ENCODE data around the gene LMF1.

Gene LMF1

DNA sequence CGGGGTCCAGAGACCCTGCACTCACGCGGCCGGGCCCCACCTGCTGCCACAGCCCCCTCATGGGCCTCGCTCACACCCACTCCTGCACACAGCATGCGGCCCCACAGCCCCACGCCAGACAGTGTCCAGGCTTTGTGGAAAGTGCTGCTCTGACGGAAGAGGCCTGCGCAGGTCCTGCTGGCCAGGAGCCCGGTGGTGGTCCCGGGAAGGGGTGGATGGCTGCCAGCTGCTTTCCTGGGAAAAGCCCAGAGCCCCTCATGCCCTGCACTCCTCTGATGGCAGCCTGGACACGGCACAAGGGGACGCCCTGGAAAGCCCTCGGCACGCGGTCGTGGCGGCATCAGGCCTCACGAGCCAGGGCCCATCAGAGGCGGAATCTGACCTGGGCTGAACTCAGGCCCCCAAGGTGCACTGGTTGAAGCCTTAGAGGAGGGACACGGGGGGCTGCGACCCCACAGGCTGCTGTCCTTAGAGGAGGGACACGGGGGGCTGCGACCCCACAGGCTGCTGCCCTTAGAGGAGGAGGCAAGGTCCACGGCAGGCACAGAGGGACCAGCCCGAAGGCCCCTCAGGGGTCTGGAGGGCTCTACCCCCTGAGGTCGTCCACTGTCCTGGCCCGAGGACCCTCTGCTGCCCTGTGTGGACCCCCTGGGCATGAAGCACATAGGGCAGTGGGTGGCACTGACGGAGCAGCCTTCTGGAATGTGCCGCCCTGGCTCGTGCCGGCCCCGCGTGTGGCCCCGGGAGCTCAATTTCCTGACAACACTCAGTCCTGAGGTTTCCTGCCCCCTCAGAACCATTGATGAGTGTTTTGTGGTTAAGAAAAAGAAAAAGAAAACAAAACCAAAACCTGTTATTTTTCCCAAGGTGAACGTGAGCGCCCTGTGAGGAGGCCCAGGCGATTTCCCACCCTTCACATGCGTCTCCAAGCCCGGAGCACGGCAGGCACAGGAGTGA, 32.9 kb upstream of the LMF1 start:
- no peak for DNase-seq (ENCODE audit: insufficient read length, low spot score)
- FAIRE-seq: peak; percentile 51
- no peak for TF ChIP-seq POLR2A (IDR thresholded peaks at IDR 0.05; ENCODE audit: low read depth, low read length)
- TF ChIP-seq PAX5 (IDR thresholded peaks at IDR 0.05; ENCODE audit: insufficient read depth, low read length, severe bottlenecking): no peak
- TF ChIP-seq SPI1 (IDR thresholded peaks at IDR 0.05; ENCODE audit: low read depth, low read length): no peak
- no peak for TF ChIP-seq TAF1 (IDR thresholded peaks at IDR 0.05; ENCODE audit: low read depth, low read length)

DNA sequence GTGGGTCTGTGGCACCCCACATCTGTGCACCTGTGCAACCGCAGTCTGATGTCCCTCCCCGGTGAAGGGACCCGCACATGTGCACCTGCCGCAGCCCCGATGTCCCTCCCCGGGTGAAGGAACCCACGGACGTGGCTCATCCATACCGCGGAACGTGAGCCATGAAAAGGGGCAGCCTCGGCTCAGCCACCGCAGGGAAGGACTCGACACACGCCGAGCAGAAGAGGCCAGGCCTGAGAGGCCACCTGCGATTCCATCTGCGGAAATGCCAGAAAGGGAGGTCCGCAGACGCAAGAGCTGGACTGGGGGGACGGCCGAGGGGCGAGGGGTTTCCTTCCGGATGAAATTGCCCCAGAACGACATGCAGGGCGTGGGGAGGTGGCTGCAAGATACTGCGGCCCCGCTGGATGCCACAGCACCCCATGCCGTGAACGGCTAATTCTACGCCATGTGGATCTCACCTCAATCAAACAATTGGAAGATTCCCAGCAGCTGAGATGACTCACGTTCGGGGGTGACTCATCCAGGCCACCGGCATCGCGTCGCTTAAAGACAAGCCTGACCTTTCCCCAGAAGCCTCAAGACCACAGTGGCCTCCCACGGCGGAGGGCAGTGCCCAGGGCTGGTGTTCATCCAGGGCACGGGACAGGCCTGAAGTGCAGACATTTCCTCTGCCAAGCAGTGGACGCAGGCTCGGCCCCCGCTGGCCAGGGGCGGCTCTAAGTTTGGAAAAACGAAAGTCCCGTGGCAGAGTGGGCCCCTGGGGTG, 31.8 kb upstream of the LMF1 start:
- FAIRE-seq (no peak), DNase-seq (ENCODE audit: insufficient read length, low spot score) (no peak)
- TF ChIP-seq TAF1 (IDR thresholded peaks at IDR 0.05; ENCODE audit: low read depth, low read length) (no peak), PAX5 (IDR thresholded peaks at IDR 0.05; ENCODE audit: insufficient read depth, low read length, severe bottlenecking) (no peak), POU2F2 (IDR thresholded peaks at IDR 0.05; ENCODE audit: low read depth, low read length) (no peak), POLR2AphosphoS5 (IDR thresholded peaks at IDR 0.05; ENCODE audit: low read depth, low read length) (no peak), POLR2A (IDR thresholded peaks at IDR 0.05; ENCODE audit: low read depth, low read length) (no peak), SPI1 (IDR thresholded peaks at IDR 0.05; ENCODE audit: low read depth, low read length) (no peak)

DNA sequence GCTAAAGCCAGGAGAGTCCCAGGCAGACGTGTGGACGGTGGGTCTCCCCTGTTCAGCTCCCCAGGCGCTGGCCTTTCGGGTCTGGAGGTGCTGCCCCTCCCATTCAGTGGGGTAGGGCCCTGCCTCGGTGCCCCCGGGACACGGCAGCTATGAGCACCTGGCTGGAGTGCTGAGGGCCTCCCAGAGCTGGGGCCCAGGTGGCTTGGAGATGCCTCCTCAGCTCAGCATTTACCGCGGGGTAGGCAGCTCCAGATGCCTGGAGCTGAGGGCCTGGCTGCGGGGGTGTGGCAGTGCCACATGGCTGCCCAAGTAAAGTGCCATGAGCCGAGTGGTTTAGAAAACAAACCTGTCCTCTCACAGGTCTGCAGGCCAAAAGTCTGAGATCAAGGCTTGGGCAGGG, 30.3 kb upstream of the LMF1 start:
- FAIRE-seq (no peak), DNase-seq (ENCODE audit: insufficient read length, low spot score) (no peak)
- no peak for TF ChIP-seq PAX5 (IDR thresholded peaks at IDR 0.05; ENCODE audit: insufficient read depth, low read length, severe bottlenecking)
- no peak for TF ChIP-seq POU2F2 (IDR thresholded peaks at IDR 0.05; ENCODE audit: low read depth, low read length)
- no peak for TF ChIP-seq POLR2A (IDR thresholded peaks at IDR 0.05; ENCODE audit: low read depth, low read length)
- no peak for TF ChIP-seq POLR2AphosphoS5 (IDR thresholded peaks at IDR 0.05; ENCODE audit: low read depth, low read length)
- TF ChIP-seq SPI1 (IDR thresholded peaks at IDR 0.05; ENCODE audit: low read depth, low read length): no peak
- TF ChIP-seq TAF1 (IDR thresholded peaks at IDR 0.05; ENCODE audit: low read depth, low read length): no peak

DNA sequence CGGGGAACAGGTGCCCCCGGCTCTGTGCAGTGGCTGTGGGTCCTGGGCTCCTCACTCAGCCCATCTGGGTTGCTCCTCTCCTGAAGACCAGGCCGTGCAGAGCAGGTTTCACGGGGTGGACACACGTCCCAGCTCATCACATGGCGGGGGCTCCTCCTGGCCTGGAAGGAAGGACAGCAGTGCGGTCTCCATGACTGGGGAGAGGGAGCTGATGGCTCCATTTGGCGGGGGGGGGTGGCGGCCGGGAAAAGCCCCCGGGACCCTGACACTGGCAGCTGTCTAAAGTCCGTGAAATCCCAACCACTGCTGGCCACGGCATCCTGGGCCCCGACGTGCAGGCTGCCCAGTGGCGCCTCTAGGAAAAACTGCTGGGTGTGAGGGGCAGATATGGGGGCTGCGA, 29.8 kb upstream of the LMF1 start:
- TF ChIP-seq SPI1 (IDR thresholded peaks at IDR 0.05; ENCODE audit: low read depth, low read length) (no peak), POLR2A (IDR thresholded peaks at IDR 0.05; ENCODE audit: low read depth, low read length) (no peak), POU2F2 (IDR thresholded peaks at IDR 0.05; ENCODE audit: low read depth, low read length) (no peak), TAF1 (IDR thresholded peaks at IDR 0.05; ENCODE audit: low read depth, low read length) (no peak)
- no peak for DNase-seq (ENCODE audit: insufficient read length, low spot score)
- FAIRE-seq: no peak

DNA sequence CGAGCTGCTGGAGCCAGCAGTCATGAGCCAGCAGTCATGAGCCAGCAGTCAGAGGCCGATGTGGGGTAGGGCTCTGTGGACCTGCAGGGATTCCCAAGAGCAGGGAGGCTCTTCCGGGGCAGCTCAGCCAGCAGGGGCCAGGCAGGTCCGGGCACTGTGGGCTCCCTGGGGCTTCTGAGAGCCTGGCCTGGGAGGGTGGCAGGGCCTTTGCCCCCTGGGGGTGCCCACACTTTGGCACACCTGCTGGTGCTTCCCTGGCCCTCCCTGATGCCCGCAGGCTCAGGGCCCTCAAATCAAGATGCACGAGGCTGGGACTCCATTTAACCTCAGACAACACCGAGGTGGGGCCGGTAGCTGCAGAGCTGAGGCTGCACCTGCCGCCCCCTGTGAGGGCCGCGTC, 28.9 kb upstream of the LMF1 start:
- no peak for DNase-seq (ENCODE audit: insufficient read length, low spot score)
- TF ChIP-seq SPI1 (IDR thresholded peaks at IDR 0.05; ENCODE audit: low read depth, low read length) (no peak), POLR2A (IDR thresholded peaks at IDR 0.05; ENCODE audit: low read depth, low read length) (no peak), POLR2AphosphoS5 (IDR thresholded peaks at IDR 0.05; ENCODE audit: low read depth, low read length) (no peak), POU2F2 (IDR thresholded peaks at IDR 0.05; ENCODE audit: low read depth, low read length) (no peak), PAX5 (IDR thresholded peaks at IDR 0.05; ENCODE audit: insufficient read depth, low read length, severe bottlenecking) (no peak), TAF1 (IDR thresholded peaks at IDR 0.05; ENCODE audit: low read depth, low read length) (no peak)
- FAIRE-seq: no peak

DNA sequence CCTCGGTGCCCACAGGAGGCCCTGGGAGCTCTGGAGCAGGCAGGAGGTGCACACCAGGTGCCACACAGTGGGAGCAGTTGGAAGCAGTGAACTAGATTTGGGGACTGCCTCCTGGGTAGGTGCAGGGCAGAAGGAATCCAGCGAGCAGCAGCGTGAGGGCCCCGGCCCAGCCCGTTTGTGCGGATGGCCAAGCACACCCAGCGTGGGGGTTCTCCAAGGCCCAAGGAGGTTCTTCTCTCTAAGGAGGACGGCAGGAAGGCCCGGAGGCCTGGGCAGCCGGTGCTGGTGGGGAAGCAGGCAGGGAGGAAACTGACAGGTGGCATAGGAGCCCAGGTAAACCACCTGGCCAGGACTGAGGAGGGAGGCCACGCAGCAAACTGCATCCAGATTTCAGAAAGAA, 27.8 kb upstream of the LMF1 start:
- TF ChIP-seq POLR2AphosphoS5 (IDR thresholded peaks at IDR 0.05; ENCODE audit: low read depth, low read length): no peak
- no peak for DNase-seq (ENCODE audit: insufficient read length, low spot score)
- FAIRE-seq: no peak

DNA sequence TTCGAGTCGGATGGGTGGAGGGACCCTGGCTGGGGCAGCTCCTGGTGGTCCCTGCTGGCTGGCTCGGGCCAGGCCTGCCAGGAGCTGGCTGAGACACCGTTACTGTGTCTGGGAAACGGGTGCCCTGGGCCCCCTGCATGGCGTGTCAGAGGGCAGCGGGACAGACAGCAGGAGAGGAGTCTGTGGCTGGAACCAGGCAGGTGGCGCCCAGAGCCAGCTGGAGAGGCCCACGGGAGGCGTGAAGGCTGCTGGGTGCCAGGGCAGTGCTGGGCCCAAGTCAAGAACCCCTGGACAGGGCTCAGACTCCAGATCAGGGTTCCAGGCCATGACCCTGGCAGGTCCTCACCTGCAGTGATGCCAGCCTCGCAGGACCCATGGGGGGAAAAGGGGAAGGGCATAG, 27.4 kb upstream of the LMF1 start:
- DNase-seq (ENCODE audit: insufficient read length, low spot score) (no peak), FAIRE-seq (no peak)
- no peak for TF ChIP-seq POLR2A (IDR thresholded peaks at IDR 0.05; ENCODE audit: low read depth, low read length)
- TF ChIP-seq PAX5 (IDR thresholded peaks at IDR 0.05; ENCODE audit: insufficient read depth, low read length, severe bottlenecking): no peak
- no peak for TF ChIP-seq SPI1 (IDR thresholded peaks at IDR 0.05; ENCODE audit: low read depth, low read length)
- no peak for TF ChIP-seq TAF1 (IDR thresholded peaks at IDR 0.05; ENCODE audit: low read depth, low read length)

DNA sequence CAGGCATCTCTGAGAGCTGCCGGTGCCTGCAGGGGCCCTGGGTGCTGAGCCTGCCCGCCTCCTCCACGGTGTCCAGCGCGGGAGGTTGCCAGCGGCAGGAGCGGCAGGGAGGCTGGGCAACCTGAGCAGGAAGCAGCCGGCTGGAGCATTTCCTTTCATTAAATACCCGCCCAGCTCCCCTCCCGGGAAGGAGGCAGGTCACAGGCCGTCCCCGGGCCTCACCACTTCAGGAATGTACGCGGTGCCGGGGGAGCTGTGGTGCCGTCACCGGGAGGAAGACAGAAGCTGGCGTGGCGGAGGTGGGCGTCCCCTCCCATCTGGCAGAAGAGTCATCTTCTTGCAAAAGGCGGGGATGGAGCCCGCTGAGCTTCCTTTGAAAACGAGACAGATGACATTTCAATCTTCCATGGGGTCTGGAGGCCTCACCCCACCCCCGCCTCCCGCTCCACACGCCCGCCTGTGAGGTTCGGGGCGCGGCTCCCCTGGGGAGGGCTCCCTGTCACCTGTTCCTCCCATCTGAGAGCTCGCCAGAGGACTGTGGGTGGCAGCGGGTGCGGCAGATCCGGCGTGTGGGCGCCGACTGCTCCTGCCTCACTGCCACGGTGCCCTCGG, 26.8 kb upstream of the LMF1 start:
- TF ChIP-seq POU2F2 (IDR thresholded peaks at IDR 0.05; ENCODE audit: low read depth, low read length) (no peak), TAF1 (IDR thresholded peaks at IDR 0.05; ENCODE audit: low read depth, low read length) (no peak), SPI1 (IDR thresholded peaks at IDR 0.05; ENCODE audit: low read depth, low read length) (no peak), PAX5 (IDR thresholded peaks at IDR 0.05; ENCODE audit: insufficient read depth, low read length, severe bottlenecking) (no peak), POLR2A (IDR thresholded peaks at IDR 0.05; ENCODE audit: low read depth, low read length) (no peak), POLR2AphosphoS5 (IDR thresholded peaks at IDR 0.05; ENCODE audit: low read depth, low read length) (no peak)
- no peak for DNase-seq (ENCODE audit: insufficient read length, low spot score)
- FAIRE-seq: no peak

DNA sequence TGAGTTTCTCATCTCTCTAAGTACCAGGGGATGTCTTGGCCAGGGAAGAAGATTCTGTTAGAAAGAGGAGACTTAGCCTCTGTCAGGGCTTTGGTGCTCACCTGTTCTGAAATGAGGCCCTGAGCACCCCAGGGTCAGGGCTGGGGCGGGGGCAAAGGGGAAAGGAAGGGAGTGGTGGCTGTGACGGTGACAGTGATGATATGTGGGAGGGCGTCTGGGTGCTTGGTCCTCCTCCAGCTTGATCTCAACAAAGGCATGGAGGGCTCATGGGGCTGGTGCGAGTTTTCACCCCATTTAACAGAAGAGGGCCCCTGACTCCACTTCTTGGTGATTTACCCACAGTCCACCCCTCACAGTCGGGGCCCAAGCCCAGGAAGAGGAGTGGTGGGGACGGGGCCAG, 25.9 kb upstream of the LMF1 start:
- FAIRE-seq: no peak
- DNase-seq (ENCODE audit: insufficient read length, low spot score): no peak
- no peak for TF ChIP-seq PAX5 (IDR thresholded peaks at IDR 0.05; ENCODE audit: insufficient read depth, low read length, severe bottlenecking)
- TF ChIP-seq SPI1 (IDR thresholded peaks at IDR 0.05; ENCODE audit: low read depth, low read length): no peak
- no peak for TF ChIP-seq POU2F2 (IDR thresholded peaks at IDR 0.05; ENCODE audit: low read depth, low read length)
- no peak for TF ChIP-seq POLR2AphosphoS5 (IDR thresholded peaks at IDR 0.05; ENCODE audit: low read depth, low read length)
- TF ChIP-seq POLR2A (IDR thresholded peaks at IDR 0.05; ENCODE audit: low read depth, low read length): no peak
- TF ChIP-seq TAF1 (IDR thresholded peaks at IDR 0.05; ENCODE audit: low read depth, low read length): no peak

Data from GM12891 (cell line).